ENCODE data around the gene ARMC3. TPM values are rescaled to one million over a fixed set of nuclear protein-coding genes. Genes with fewer than 3 reads are reported as not detected.

The ARMC3 gene
- total RNA-seq, 4 donors from 2014 or later, result not detected

- Histone ChIP-seq H3K27ac (no peak overlapping the region), H3K4me3 (no peak overlapping the region), H3K4me1 (no peaks in the 10 kb centered on the region), H3K36me3 (no peaks in the 10 kb centered on the region), H3K27me3 (no peaks in the 10 kb centered on the region), H3K9me3 (no peaks in the 10 kb centered on the region)
- intact Hi-C loops (cut with DNase I), result no loop called here
- WGBS, 2 donors, result 66 to 72% methylated on average over 3 of the region's 3 CpGs
- no peak for DNase-seq
- TF ChIP-seq, protein P1, sequence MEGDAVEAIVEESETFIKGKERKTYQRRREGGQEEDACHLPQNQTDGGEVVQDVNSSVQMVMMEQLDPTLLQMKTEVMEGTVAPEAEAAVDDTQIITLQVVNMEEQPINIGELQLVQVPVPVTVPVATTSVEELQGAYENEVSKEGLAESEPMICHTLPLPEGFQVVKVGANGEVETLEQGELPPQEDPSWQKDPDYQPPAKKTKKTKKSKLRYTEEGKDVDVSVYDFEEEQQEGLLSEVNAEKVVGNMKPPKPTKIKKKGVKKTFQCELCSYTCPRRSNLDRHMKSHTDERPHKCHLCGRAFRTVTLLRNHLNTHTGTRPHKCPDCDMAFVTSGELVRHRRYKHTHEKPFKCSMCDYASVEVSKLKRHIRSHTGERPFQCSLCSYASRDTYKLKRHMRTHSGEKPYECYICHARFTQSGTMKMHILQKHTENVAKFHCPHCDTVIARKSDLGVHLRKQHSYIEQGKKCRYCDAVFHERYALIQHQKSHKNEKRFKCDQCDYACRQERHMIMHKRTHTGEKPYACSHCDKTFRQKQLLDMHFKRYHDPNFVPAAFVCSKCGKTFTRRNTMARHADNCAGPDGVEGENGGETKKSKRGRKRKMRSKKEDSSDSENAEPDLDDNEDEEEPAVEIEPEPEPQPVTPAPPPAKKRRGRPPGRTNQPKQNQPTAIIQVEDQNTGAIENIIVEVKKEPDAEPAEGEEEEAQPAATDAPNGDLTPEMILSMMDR (IDR thresholded peaks at IDR 0.05), result no peak
- TF ChIP-seq POLR2A (IDR thresholded peaks at IDR 0.05), result no peak
These were observed 32.1 kb downstream of the ARMC3 start for GRCh38 chr10:22959950-22960349.

GRCh38 chr10:22962817-22963216 lies 35.0 kb downstream of the ARMC3 start:
- H3K4me1 ChIP-seq, result no peaks in the 10 kb centered on the region
- DNase-seq, result no peak
- H3K27ac ChIP-seq, result no peak overlapping the region
- H3K27me3 ChIP-seq, result no peaks in the 10 kb centered on the region
- H3K36me3 ChIP-seq, result no peaks in the 10 kb centered on the region
- H3K4me3 ChIP-seq, result no peak overlapping the region
- intact Hi-C loops (cut with DNase I), result no loop called here
- TF ChIP-seq, protein P1 (IDR thresholded peaks at IDR 0.05), result no peak
- no peak for TF ChIP-seq POLR2A (IDR thresholded peaks at IDR 0.05)
- WGBS, 2 donors, result 88 to 100% methylated on average over 1 of the region's 1 CpG
- H3K9me3 ChIP-seq, result no peaks in the 10 kb centered on the region

GRCh38 chr10:22969704-22970103 lies 41.9 kb downstream of the ARMC3 start:
- Histone ChIP-seq H3K4me1 (no peaks in the 10 kb centered on the region), H3K4me3 (no peak overlapping the region), H3K27me3 (no peaks in the 10 kb centered on the region), H3K9me3 (no peaks in the 10 kb centered on the region), H3K27ac (no peak overlapping the region), H3K36me3 (no peaks in the 10 kb centered on the region)
- TF ChIP-seq, protein P1 (IDR thresholded peaks at IDR 0.05), result no peak
- TF ChIP-seq POLR2A (IDR thresholded peaks at IDR 0.05), result no peak
- intact Hi-C loops (cut with DNase I), result no loop called here
- no peak for DNase-seq
- WGBS, 2 donors, result 63 to 69% methylated on average over 5 of the region's 5 CpGs

DNA sequence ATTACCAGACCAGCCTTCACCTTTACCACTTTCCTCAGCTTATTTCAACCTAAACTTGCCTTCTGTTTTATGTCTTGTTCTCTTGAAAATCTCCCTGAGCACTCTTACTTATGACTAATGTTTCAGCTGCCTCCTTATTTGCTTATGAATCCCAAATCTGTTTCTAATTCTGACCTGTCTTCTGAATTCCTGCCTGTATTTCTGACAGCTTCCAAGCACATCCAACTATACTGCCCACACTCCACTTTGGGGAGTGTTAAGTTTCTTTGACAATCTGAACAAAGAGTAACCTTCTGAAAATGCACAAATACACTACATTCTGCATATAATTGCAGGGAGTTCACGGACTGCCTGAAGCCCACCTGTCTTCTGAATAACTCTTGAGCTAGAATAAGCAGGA lies 48.7 kb downstream of the ARMC3 start:
- no peak for TF ChIP-seq POLR2A (IDR thresholded peaks at IDR 0.05)
- TF ChIP-seq, protein P1 (IDR thresholded peaks at IDR 0.05), result no peak
- DNase-seq, result no peak
- Histone ChIP-seq H3K27me3 (no peaks in the 10 kb centered on the region), H3K4me3 (no peak overlapping the region), H3K36me3 (no peaks in the 10 kb centered on the region), H3K27ac (no peak overlapping the region), H3K9me3 (no peaks in the 10 kb centered on the region), H3K4me1 (peaks cover 0 to 4% (median 0%) of the 10 kb centered on the region in 3 donors)
- 100% methylated on average over 1 of the region's 1 CpG for WGBS, 2 donors
- intact Hi-C loops (cut with DNase I), result no loop called here

DNA sequence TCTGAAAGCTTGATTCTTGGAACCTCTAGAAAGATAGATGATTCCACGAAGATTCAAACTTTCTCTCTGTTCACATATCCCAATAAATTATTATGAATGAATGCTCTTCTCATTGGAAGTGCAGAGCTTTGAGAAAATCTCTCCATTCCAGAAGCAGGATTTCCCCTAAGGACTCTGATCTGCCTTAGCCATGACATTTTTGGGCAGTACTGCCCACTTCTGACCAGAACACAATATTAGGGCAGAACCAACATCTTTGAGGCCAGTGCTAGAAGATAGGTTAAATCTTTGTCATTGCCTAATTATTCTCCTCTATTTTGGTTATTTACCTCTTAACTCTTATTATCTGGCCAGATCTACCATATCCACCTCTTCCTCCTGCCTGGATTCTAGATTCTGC lies 49.9 kb downstream of the ARMC3 start:
- Histone ChIP-seq H3K4me1 (peaks cover 0 to 4% (median 0%) of the 10 kb centered on the region in 3 donors), H3K9me3 (no peaks in the 10 kb centered on the region), H3K4me3 (no peak overlapping the region), H3K36me3 (no peaks in the 10 kb centered on the region), H3K27me3 (no peaks in the 10 kb centered on the region), H3K27ac (no peak overlapping the region)
- TF ChIP-seq, protein P1 (IDR thresholded peaks at IDR 0.05), result no peak
- TF ChIP-seq POLR2A (IDR thresholded peaks at IDR 0.05), result no peak
- intact Hi-C loops (cut with DNase I), result no loop called here
- WGBS, 2 donors, result 87 to 88% methylated on average over 1 of the region's 1 CpG
- DNase-seq, result no peak

Data from esophagus squamous epithelium (tissue), 5 donors.